HG03565 (cell line): ENCODE measurements around the gene CLTB.

Experiments used
- ATAC-seq: cut with Tn5 transposase; IDR thresholded peaks from one replicate; pipeline ENCODE4 v1.9.1; 2021; ENCODE audit warnings: mild to moderate bottlenecking, moderate library complexity; ENCODE audit not compliant: unreplicated experiment

The CLTB gene

DNA sequence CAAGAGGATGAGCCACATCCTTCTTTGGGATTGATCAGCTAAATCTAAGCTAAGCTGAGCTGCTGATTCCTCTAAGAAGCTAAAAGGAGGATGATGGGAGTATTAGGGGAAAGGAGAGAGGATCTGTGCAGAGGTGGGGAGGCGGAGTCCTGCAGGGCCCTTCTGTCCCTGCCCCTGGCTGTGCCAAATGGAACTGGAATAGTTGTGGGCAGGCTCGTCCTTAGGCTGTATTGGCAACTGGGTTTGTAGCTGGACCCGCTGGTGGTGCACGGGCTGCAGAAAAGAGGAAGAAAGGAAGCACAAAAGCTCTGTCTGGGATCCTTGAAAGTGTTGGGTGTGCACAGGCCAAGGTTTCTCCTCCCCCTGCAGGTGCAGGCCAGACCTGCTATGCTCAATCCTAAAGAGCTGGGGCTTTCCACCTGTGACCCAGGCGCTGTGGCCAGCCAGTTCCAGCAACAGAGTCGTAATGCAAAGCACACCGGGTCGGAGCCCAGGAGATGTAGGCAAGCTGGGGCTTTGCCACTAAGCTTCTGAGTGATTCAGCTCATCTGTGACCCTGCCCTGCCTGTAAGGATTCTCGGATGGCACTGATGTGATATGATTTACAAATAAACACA is 9.8 kb downstream of the CLTB start:
- ATAC-seq: no peak

GRCh38 chr5:176405656-176406435 is 10.5 kb downstream of the CLTB start:
- no peak for ATAC-seq

GRCh38 chr5:176401281-176402205 is 14.8 kb downstream of the CLTB start:
- no peak for ATAC-seq

DNA sequence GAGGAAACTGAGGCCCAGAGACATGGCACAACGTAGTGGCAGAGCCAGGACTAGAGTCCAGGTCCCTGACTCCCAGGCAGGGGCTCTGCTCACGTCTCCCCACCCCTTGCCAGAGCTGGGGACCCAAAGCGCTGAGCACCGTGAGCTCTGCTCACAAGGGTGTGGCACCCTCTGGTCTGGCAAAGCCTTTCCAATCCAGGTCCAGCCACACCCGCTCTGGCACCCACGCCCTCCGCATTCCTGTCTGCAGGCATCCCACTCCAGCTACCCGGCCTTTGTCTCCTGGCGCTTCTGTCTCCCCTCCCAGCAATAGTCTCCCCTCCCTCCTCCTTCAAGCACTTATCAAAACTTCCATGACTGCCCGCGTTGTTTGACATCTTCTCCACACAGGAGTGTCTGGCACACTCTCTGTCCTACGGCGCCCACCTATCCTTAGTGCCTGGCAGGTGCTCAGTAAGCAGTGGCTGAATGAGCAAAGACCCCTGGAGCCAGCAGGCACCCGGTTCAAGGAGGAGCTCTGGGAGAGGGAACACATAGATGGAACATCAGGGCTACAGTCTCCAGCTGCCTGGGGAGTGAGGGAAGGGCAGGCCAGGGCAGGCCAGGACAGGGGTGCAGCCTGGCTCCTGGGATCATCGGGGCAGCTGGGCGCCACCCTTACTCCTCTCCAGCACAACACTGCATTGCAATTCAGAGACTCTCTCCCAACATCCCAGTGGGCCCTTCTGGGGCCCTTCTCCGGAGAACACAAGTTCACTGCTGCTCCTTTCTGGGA is 15.8 kb downstream of the CLTB start:
- ATAC-seq: no peak

DNA sequence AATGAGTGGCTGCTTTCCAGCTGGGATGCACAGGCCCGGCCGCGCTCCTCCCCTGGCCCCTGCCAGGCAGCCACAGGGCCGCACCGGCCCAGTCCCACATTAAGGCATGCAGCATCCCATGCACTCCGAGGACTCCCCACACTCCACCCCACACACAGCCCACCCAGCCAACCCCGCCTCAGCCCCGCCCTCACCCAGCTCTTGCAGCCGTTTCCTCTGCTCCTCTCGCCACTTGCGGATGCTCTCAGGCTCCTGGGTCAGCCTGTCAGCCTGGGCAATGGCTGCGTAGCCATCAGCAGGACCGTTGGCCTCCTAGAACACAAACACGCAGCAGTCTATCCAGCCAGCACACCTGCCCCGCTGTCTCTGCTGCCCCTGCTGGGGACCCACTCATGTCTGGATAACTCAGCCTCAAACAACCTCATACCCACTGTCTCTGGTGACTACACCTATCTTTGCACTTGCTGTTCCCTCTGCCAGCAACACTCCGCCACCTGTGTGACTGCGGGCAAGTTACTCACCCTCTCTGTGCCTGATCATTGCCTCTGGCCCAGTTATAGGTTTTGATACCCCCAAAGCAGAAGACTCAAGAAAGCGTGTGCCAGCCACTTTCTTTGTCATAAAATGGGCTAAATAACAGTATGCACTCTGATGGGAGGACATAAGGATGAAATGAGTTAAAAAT is 18.5 kb downstream of the CLTB start:
- ATAC-seq: no peak

- ATAC-seq: no peak
Measured at GRCh38 chr5:176396330-176396729, 20.0 kb downstream of the CLTB start.

DNA sequence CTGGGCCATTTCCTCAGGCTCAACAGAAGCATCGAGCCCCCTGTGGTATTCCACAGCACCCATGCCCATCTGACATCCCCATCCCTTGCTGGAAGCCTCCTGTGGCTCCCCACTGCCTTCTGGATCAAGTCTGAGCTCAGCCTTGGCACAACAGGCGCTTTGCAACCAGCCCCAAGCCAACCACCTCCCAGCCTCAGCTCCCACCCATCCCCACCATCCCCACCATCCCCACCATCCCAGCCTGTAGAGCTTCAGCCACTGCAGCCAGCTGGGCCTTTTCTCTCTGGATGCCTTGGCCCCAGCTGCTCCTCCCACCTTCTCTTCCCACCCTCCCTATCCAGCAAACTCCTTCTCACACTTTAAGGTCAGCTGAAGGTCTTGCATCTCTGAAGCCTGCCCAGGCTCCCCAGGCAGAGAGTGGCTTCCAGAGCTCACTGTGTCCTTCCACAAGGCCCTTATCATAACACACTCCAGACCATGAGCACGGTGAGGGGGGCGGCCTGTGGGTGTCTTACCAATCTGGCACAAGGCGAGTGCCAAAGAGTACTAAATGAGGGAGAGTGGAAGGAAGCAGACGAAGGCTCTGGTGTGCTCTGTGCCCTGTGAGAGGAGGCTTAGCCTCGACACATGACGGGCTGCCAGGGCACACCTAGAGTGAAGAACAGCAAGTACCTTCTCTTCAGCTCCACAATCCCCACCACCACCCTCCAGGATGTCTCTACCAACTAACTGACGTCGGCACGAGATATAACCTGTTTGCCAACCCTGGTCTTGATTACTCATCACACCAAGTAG is 21.3 kb downstream of the CLTB start:
- ATAC-seq: no peak

DNA sequence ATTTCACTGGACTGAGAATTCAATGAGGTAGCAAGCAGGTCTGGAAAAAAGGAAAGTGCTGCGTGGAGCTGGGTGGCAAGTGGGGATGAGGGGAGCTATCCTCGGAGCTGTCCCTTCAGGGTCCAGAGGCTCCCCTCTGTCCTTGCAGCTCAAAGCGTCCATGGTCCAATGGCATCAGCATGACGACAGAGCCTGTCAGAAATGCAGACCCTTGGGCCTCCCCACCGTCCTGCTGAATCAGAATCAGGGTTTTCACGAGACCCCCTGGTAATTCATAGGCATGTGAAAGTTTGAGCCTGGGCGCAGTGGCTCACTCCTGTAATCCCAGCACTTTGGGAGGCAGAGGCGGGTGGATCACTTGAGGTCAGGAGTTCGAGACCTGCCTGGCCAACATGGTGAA is 22.2 kb downstream of the CLTB start:
- ATAC-seq: no peak

- ATAC-seq: no peak
Measured at GRCh38 chr5:176392526-176392925, 23.8 kb downstream of the CLTB start.

DNA sequence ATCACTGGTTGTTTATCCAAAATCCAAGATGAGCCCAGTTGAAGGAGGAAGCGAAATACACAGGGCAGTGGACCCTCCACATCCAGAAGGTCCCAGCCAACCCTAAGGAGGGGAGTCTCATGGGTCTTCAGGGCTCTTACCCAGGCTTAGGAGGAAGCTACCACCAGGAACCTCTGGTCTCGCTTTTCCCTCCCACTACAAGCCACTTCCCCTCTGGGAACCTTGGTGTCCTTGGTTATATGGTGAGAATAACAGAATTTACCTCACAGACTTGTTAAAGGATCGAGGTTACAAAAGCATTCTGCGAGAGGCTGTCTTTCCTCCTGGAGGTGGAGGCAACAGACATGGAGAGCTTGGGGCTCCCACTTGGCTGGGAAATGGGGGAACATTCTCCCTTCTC is 24.3 kb downstream of the CLTB start:
- no peak for ATAC-seq

- ATAC-seq: no peak
Measured at GRCh38 chr5:176391479-176391878, 24.9 kb downstream of the CLTB start.

DNA sequence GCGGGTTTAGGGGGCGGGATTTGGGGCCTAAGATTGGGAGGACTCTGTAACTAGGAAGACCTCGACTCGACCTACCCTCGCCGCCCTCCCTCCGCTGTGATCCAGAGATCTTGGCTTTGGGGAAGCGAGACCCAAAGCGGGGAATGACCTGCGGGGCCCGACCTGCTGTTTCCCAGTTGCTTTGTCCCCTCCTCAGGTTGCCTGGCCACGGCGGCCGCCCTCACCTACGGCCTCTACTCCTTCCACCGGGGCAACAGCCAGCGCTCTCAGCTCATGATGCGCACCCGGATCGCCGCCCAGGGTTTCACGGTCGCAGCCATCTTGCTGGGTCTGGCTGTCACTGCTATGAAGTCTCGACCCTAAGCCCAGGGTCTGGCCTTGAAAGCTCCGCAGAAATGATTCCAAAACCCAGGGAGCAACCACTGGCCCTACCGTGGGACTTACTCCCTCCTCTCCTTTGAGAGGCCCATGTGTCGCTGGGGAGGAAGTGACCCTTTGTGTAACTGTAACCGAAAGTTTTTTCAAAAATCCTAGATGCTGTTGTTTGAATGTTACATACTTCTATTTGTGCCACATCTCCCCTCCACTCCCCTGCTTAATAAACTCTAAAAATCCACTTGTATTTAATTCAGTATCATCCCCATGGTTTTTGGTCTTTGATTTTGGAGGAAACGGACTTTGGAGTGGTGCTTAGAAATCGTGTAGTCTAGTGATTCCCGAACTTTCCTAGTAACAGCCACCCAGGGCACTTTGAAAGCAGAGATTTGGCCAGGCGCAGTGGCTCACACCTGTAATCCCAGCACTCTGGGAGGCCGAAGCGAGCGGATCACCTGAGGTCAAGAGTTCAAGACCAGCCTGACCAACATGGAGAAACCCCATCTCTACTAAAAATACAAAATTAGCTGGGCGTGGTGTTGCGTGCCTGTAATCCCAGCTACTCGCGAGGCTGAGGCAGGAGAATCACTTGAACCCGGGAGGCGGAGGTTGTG is 26.9 kb downstream of the CLTB start:
- ATAC-seq: no peak

GRCh38 chr5:176388444-176389134 is 27.8 kb downstream of the CLTB start, which contains the start of the genes HIGD2A and NOP16:
TSS of gene HIGD2A (plus strand) at chr5:176388751. CDS start at chr5:176388820, 69 bp downstream.
TSS of gene NOP16 (minus strand) at chr5:176388598. CDS start at chr5:176388539, 59 bp downstream.
- ATAC-seq: peak; percentile 78

- ATAC-seq: no peak
Measured at GRCh38 chr5:176388003-176388443, 28.3 kb downstream of the CLTB start.

GRCh38 chr5:176387384-176387925 is 28.9 kb downstream of the CLTB start:
- no peak for ATAC-seq

GRCh38 chr5:176386491-176386890 is 29.8 kb downstream of the CLTB start:
- no peak for ATAC-seq

DNA sequence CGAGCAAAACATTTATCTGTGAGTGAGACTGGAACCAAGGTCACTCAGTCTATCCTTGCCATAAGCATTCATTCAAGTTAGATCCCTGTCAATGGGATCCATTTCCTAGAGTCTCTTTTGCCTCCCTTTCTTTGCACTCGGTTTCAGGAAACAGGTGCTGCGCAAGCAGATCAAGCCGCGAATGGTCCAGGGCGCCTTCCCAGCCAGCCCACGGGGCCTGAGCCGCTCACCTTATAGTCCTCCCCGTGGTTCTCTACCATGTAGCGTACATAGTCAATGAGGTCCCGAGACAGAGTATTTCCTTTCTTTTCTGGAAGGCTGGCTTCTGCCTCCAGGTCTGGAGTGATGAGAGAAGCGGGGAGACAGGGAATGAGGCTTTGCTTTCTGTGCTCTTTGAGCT is 31.3 kb downstream of the CLTB start:
- ATAC-seq: no peak
